WI38 (cell line): ENCODE data around the gene DOK6.
"Not testable (repeated sequence)": the region's sequence is repeated elsewhere in the genome, so short reads cannot be mapped to it uniquely, and the experiment has no call there.

Experiments
- H3K4me3 ChIP-seq: 2 replicates; pipeline ENCODE4 v1.5.1; 2011; ENCODE audit warnings: low read depth, mild to moderate bottlenecking, control low read depth, low read length
- CTCF ChIP-seq: IDR thresholded peaks from 2 replicates; pipeline ENCODE4 v1.5.1; 2012; ENCODE audit warnings: low read depth, mild to moderate bottlenecking, control low read depth, low read length

The DOK6 gene

GRCh38 chr18:69817335-69817940 is 416.8 kb downstream of the DOK6 start:
- TF ChIP-seq CTCF = no peak
- no peak overlapping the region for H3K4me3 ChIP-seq

GRCh38 chr18:69819460-69819859 is 418.8 kb downstream of the DOK6 start:
- no peak overlapping the region for H3K4me3 ChIP-seq
- no peak for TF ChIP-seq CTCF

DNA sequence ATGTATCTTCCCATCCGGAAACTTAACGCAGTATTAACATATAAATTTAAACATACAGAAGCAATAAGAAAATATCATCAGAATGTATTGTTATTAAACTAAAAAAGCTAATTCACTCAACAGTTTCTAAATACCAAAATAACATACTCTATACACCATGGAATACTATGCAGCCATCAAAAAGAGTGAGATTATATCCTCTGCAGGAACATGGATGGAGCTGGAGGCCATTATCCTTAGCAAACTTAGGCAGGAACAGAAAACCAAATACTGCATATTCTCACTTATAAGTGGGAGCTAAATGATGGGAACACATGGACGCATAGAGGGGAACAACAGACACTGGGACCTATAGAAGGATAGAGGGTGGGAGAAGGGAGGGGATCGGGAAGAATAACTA is 419.9 kb downstream of the DOK6 start:
- TF ChIP-seq CTCF = no peak
- H3K4me3 ChIP-seq = no peak overlapping the region

DNA sequence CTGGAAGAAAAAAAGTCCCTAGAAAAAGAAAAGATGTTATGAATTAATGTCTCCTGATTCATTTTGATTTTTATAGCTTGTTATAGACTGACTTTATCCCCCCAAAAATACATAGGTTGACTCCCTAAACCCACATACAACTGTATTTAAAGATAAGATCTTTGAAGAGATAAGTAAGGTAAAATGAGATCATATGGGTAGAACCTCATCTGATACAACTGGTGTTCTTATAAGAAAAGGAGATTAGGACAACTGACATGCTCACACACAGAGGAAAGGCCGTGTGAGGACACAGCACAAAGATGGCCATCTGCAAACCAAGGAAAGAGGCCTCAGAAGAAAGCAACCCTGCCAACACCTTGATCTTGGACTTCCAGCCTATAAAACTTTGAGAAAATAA is 429.5 kb downstream of the DOK6 start:
- H3K4me3 ChIP-seq = no peak overlapping the region
- no peak for TF ChIP-seq CTCF

GRCh38 chr18:69834980-69835379 is 434.3 kb downstream of the DOK6 start:
- not testable (repeated sequence) for H3K4me3 ChIP-seq

- H3K4me3 ChIP-seq = no peak overlapping the region
- TF ChIP-seq CTCF = no peak
Observed at GRCh38 chr18:69838003-69838402, 437.3 kb downstream of the DOK6 start.

DNA sequence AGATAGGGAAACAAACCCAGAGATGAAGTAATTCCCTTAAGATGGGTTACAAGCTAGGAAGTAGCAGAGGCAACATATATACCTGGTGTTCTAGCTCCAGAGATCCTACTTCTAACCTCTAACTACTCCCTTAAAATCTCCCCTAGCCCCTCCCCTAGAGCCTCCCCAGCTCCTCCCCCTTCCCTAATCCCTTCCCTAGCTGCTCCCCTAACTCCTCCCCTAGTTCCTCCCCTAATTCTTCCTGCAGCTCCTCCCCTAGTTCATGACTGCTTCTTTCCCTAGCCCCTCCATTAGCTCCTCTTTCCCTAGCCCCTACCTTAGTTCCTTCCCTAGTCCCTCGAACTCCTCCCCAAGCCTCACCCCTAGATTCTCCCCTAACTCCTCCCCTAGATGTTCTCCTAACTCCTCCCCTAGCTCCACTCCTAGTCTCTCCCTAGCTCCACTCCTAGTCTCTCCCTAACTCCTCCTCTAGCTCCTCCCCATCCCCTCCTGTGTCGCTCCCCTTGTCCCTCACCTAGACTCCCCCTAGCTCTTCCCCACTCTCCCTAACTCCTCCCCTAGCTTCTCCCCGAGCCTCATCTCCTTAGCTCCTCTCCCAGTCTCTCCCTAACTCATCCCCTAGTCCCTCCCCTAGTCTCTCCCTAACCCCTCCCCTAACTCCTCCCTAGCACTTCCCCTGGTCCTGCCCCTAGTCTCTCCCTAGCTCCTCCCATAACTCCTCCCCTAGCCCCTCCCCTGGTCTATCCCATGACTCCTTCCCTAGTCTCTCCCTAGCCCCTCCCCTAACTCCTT is 438.1 kb downstream of the DOK6 start:
- no peak overlapping the region for H3K4me3 ChIP-seq
- TF ChIP-seq CTCF = no peak
